ENCODE results near the gene BANK1.

- TF ChIP-seq, protein P1, sequence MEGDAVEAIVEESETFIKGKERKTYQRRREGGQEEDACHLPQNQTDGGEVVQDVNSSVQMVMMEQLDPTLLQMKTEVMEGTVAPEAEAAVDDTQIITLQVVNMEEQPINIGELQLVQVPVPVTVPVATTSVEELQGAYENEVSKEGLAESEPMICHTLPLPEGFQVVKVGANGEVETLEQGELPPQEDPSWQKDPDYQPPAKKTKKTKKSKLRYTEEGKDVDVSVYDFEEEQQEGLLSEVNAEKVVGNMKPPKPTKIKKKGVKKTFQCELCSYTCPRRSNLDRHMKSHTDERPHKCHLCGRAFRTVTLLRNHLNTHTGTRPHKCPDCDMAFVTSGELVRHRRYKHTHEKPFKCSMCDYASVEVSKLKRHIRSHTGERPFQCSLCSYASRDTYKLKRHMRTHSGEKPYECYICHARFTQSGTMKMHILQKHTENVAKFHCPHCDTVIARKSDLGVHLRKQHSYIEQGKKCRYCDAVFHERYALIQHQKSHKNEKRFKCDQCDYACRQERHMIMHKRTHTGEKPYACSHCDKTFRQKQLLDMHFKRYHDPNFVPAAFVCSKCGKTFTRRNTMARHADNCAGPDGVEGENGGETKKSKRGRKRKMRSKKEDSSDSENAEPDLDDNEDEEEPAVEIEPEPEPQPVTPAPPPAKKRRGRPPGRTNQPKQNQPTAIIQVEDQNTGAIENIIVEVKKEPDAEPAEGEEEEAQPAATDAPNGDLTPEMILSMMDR (IDR thresholded peaks at IDR 0.05; ENCODE audit: insufficient read depth, low read length) = no peak
- peak; percentile 53 for TF ChIP-seq REST (IDR thresholded peaks at IDR 0.05; ENCODE audit: insufficient replicate concordance, low read depth)
- 0 out of 2 replicates have a peak, but pooled peaks have one; percentile 25 for TF ChIP-seq POLR2AphosphoS5 (IDR thresholded peaks at IDR 0.05; ENCODE audit: low read depth)
- 0 out of 2 replicates have a peak, but pooled peaks have one; percentile 13 for TF ChIP-seq GABPA (IDR thresholded peaks at IDR 0.05; ENCODE audit: low read depth)
Measured at GRCh38 chr4:101790521-101791181, at the start of gene BANK1.

Data from HL-60 (cell line).